ENCODE measurements around the gene DPYD.

Gene DPYD

DNA sequence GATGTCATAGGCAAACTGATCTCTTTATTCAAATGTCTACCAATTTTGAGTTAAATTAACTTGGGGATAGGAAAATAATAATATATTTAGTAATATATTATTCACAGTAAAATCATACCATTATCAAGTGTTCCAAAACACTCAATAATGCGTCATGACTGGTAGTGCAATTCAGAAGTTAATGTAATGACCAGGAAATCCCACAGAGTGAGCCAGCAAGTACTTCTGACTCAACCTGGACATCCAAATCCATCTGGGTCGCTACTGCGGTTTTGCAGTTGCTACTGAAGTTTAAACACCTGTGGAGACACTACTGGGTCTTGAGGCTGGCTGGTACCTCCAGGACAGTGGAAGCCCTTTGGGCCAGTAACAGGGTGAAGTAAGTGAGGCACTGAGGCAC is 44.8 kb downstream of the DPYD start:
- H3K4me1 ChIP-seq (ENCODE audit: insufficient read depth, low read length, severe bottlenecking): no peaks in the 10 kb centered on the region
- H3F3A ChIP-seq (ENCODE audit: insufficient read depth, low read length): no peaks in the 10 kb centered on the region
- H3K9me2 ChIP-seq (ENCODE audit: low read depth, low read length): no peaks in the 10 kb centered on the region
- no peak overlapping the region for H3K9ac ChIP-seq (ENCODE audit: low read length)
- H2AFZ ChIP-seq (ENCODE audit: low read length): no peak overlapping the region
- no peak overlapping the region for H3K27ac ChIP-seq (ENCODE audit: low read depth, low read length, poor library complexity, severe bottlenecking)
- H3K36me3 ChIP-seq (ENCODE audit: insufficient read depth, low read length): no peaks in the 10 kb centered on the region
- H3K9me3 ChIP-seq (ENCODE audit: low read length): no peaks in the 10 kb centered on the region
- no peaks in the 10 kb centered on the region for H3K79me2 ChIP-seq (ENCODE audit: insufficient read depth, low read length)
- no peak overlapping the region for H3K4me2 ChIP-seq (ENCODE audit: low read length)
- H3K27me3 ChIP-seq (ENCODE audit: insufficient read depth, low read length): no peaks in the 10 kb centered on the region
- no peak for TF ChIP-seq EZH2 (IDR thresholded peaks at IDR 0.05; ENCODE audit: borderline replicate concordance, low read length)
- TF ChIP-seq, protein P1, sequence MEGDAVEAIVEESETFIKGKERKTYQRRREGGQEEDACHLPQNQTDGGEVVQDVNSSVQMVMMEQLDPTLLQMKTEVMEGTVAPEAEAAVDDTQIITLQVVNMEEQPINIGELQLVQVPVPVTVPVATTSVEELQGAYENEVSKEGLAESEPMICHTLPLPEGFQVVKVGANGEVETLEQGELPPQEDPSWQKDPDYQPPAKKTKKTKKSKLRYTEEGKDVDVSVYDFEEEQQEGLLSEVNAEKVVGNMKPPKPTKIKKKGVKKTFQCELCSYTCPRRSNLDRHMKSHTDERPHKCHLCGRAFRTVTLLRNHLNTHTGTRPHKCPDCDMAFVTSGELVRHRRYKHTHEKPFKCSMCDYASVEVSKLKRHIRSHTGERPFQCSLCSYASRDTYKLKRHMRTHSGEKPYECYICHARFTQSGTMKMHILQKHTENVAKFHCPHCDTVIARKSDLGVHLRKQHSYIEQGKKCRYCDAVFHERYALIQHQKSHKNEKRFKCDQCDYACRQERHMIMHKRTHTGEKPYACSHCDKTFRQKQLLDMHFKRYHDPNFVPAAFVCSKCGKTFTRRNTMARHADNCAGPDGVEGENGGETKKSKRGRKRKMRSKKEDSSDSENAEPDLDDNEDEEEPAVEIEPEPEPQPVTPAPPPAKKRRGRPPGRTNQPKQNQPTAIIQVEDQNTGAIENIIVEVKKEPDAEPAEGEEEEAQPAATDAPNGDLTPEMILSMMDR (IDR thresholded peaks at IDR 0.05; ENCODE audit: low read length): no peak
- no peak overlapping the region for H3K4me3 ChIP-seq (ENCODE audit: low read depth, low read length, poor library complexity, severe bottlenecking)
- H4K20me1 ChIP-seq (ENCODE audit: insufficient read depth, low read length): no peaks in the 10 kb centered on the region

DNA sequence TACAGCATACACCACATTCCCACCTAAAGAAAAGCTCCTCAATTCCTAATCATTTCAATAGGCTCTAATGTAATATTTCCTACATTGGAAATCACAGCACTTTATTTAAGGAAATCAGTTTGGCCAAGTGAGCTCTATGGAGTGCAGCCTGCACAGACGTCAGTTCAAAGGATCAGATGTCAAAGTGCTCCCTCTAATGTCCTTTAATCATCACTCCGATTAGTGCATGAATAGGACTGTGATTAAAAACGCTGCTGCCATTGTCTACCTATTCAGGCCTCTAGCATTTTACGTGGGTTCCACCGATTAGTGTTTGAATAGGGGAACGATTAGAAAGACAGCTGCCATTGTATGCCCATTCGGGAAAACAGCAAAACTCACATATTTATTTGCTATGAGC is 50.2 kb downstream of the DPYD start:
- Histone ChIP-seq H3K9ac (ENCODE audit: low read length) (no peak overlapping the region), H2AFZ (ENCODE audit: low read length) (no peak overlapping the region), H3F3A (ENCODE audit: insufficient read depth, low read length) (no peaks in the 10 kb centered on the region), H4K20me1 (ENCODE audit: insufficient read depth, low read length) (no peaks in the 10 kb centered on the region), H3K9me3 (ENCODE audit: low read length) (no peaks in the 10 kb centered on the region), H3K9me2 (ENCODE audit: low read depth, low read length) (no peaks in the 10 kb centered on the region), H3K36me3 (ENCODE audit: insufficient read depth, low read length) (no peaks in the 10 kb centered on the region), H3K27ac (ENCODE audit: low read depth, low read length, poor library complexity, severe bottlenecking) (no peak overlapping the region), H3K4me3 (ENCODE audit: low read depth, low read length, poor library complexity, severe bottlenecking) (no peak overlapping the region), H3K4me1 (ENCODE audit: insufficient read depth, low read length, severe bottlenecking) (no peaks in the 10 kb centered on the region), H3K79me2 (ENCODE audit: insufficient read depth, low read length) (no peaks in the 10 kb centered on the region), H3K27me3 (ENCODE audit: insufficient read depth, low read length) (no peaks in the 10 kb centered on the region), H3K4me2 (ENCODE audit: low read length) (no peak overlapping the region)
- TF ChIP-seq EZH2 (IDR thresholded peaks at IDR 0.05; ENCODE audit: borderline replicate concordance, low read length): no peak
- TF ChIP-seq, protein P1 (IDR thresholded peaks at IDR 0.05; ENCODE audit: low read length): no peak

DNA sequence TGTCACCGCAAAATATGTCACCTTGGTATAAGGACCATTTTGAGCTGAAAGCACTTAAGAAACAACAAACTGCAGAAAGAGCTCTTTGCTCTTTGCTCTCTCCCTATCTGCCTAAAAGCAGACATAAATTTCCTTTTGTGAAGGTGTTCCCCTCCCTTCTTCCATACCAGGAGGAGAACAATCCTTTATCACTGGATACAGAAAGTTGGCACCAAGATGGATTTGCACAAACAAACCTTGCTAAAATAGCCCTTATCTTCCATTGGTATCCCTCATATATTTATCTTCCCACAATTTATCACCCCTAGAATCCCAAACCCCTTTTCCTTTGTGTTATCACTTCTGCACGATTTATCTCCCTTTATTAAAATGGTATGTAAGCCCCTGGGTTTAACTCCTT is 51.4 kb downstream of the DPYD start:
- Histone ChIP-seq H4K20me1 (ENCODE audit: insufficient read depth, low read length) (no peaks in the 10 kb centered on the region), H3K4me2 (ENCODE audit: low read length) (no peak overlapping the region), H3K79me2 (ENCODE audit: insufficient read depth, low read length) (no peaks in the 10 kb centered on the region), H3K9me3 (ENCODE audit: low read length) (no peaks in the 10 kb centered on the region), H3K4me1 (ENCODE audit: insufficient read depth, low read length, severe bottlenecking) (no peaks in the 10 kb centered on the region), H3K27me3 (ENCODE audit: insufficient read depth, low read length) (no peaks in the 10 kb centered on the region), H3K36me3 (ENCODE audit: insufficient read depth, low read length) (no peaks in the 10 kb centered on the region), H3K9ac (ENCODE audit: low read length) (no peak overlapping the region), H3F3A (ENCODE audit: insufficient read depth, low read length) (no peaks in the 10 kb centered on the region), H3K9me2 (ENCODE audit: low read depth, low read length) (no peaks in the 10 kb centered on the region), H3K4me3 (ENCODE audit: low read depth, low read length, poor library complexity, severe bottlenecking) (no peak overlapping the region), H2AFZ (ENCODE audit: low read length) (no peak overlapping the region), H3K27ac (ENCODE audit: low read depth, low read length, poor library complexity, severe bottlenecking) (no peak overlapping the region)
- TF ChIP-seq, protein P1 (IDR thresholded peaks at IDR 0.05; ENCODE audit: low read length): no peak
- no peak for TF ChIP-seq EZH2 (IDR thresholded peaks at IDR 0.05; ENCODE audit: borderline replicate concordance, low read length)

Measured in OCI-LY1 (cell line).